ENCODE measurements around the gene DSCAML1.

The DSCAML1 gene

DNA sequence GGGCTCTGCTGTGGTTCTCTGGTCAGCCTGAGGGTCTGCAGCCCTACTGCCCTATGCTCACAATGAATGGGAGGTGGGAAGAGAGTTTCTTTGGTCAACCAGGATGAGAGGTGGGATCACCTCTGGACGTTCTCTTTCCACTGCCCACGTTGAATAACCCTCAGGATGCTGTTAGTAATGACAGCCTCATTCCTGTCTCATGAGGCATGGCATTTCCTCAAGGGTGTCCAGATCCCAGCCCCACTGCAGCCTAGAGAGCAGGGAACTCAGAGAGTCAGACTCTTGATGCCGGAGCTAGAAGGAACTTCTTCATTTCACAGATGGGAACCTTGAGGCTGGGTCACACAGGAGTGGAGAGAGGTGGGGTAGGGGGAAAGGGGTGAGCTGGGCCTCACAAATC is 273.3 kb downstream of the DSCAML1 start:
- CTCF ChIA-PET, result no interaction called here
- no peak overlapping the region for H3K4me3 ChIP-seq (ENCODE audit: low read depth, low read length)
- TF ChIP-seq, protein P1, sequence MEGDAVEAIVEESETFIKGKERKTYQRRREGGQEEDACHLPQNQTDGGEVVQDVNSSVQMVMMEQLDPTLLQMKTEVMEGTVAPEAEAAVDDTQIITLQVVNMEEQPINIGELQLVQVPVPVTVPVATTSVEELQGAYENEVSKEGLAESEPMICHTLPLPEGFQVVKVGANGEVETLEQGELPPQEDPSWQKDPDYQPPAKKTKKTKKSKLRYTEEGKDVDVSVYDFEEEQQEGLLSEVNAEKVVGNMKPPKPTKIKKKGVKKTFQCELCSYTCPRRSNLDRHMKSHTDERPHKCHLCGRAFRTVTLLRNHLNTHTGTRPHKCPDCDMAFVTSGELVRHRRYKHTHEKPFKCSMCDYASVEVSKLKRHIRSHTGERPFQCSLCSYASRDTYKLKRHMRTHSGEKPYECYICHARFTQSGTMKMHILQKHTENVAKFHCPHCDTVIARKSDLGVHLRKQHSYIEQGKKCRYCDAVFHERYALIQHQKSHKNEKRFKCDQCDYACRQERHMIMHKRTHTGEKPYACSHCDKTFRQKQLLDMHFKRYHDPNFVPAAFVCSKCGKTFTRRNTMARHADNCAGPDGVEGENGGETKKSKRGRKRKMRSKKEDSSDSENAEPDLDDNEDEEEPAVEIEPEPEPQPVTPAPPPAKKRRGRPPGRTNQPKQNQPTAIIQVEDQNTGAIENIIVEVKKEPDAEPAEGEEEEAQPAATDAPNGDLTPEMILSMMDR (IDR thresholded peaks at IDR 0.05; ENCODE audit: insufficient read depth, low read length, missing control alignments), result no peak
- DNase-seq (ENCODE audit: low read depth, low spot score), result no peak
- POLR2A ChIA-PET, result no interaction called here

DNA sequence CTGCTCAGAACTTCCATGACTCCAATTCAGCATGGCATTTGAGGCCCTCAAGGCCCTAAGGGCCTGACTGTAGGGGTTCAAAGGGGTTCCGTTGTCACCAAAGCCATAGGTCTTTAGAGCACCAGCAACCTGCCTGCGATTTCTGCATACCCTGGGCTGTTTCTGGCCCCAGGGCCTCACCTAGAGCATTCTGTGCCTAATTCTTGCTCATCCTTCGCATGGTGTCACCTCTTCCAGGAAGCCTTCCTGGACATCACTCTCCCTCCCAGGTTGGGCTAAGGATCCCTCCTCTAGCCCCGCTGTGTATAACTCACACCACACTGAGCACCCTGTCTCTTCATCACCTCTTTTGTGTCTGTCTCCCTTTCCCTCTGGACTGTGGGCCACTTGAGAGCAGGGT is 275.0 kb downstream of the DSCAML1 start:
- POLR2A ChIA-PET, result no interaction called here
- H3K4me3 ChIP-seq (ENCODE audit: low read depth, low read length), result no peak overlapping the region
- no peak for DNase-seq (ENCODE audit: low read depth, low spot score)
- CTCF ChIA-PET, result no interaction called here
- TF ChIP-seq, protein P1 (IDR thresholded peaks at IDR 0.05; ENCODE audit: insufficient read depth, low read length, missing control alignments), result no peak

DNA sequence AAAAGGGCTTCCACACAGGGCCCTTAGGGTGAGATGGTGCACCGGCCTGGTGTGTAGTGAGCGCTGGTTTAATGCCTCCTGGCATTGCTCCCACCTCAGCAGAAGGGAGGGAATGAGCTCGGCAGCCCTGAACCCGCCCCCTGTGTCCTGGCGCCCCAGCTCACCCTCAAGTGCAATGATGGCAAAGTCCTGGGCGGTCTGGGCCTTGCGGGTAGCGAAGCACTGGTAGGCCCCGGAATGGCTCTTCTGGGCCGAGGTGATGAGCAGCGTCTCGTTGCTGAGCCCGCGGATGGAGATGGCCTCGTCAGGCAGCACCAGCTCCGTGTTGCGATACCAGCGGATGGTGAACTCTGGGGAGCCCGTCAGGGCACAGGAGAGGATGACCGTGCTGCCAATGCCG is 276.1 kb downstream of the DSCAML1 start:
- ChIA-PET CTCF (no interaction called here), POLR2A (no interaction called here)
- no peak for DNase-seq (ENCODE audit: low read depth, low spot score)
- TF ChIP-seq, protein P1 (IDR thresholded peaks at IDR 0.05; ENCODE audit: insufficient read depth, low read length, missing control alignments), result no peak
- H3K4me3 ChIP-seq (ENCODE audit: low read depth, low read length), result no peak overlapping the region

DNA sequence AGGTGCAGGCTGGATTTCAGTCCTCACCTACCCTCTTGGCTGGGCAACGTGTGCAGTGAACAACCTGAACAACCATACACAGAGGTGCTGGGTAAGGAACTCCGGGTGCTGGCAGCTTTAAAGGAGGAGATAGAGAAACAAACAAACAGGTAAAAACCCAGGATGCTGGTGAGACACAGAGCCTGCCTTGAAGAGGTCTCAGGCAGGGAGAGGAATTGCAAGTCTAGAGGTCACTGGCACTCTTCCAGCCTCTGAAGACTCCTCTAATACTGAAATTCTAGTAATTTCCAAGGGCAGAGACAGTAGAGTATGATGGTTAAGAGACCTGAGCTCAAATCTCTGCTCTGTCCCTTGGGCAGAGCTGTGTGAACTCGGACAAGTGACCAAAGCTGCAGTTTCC is 276.8 kb downstream of the DSCAML1 start:
- DNase-seq (ENCODE audit: low read depth, low spot score), result no peak
- ChIA-PET POLR2A (no interaction called here), CTCF (no interaction called here)
- no peak overlapping the region for H3K4me3 ChIP-seq (ENCODE audit: low read depth, low read length)
- TF ChIP-seq, protein P1 (IDR thresholded peaks at IDR 0.05; ENCODE audit: insufficient read depth, low read length, missing control alignments), result no peak

DNA sequence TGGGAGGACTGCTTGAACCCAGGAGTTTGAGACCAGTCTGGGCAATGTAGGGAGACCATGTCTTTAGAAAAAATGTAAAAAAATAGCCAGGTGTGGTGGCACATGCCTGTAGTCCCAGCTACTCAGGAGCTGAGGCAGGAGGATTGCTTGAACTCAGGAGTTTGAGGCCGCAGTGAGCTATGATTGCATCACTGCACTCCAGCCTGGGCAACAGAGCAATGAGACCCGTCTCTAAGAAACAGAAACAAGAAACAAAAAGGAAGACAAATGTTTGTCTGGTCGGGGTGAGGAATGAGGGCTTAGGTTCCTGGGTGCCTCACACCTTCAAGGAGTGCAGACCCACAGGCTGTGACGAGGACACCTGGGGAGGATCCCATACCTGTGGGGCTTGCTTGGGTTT is 277.4 kb downstream of the DSCAML1 start:
- POLR2A ChIA-PET, result no interaction called here
- H3K4me3 ChIP-seq (ENCODE audit: low read depth, low read length), result no peak overlapping the region
- no peak for DNase-seq (ENCODE audit: low read depth, low spot score)
- CTCF ChIA-PET, result no interaction called here
- TF ChIP-seq, protein P1 (IDR thresholded peaks at IDR 0.05; ENCODE audit: insufficient read depth, low read length, missing control alignments), result no peak

DNA sequence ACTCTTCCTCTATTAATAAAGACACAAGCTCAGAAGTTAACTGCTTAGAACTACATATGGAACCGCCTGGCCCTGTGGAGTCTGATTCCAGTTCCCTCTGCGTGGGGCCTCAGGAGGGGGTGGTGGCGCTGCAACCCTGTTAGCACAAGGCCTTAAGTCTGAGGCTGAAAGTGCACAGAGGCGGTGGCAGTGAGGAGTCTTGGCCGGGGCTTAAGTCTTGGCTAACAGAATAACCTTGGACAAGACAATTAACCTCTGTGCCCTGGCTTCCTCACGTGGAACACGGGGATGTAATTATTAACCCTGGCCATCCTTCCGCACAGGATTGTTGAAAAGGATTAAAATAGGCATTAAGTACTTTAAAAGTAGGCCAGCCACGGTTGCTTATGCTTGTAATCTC is 277.8 kb downstream of the DSCAML1 start:
- CTCF ChIA-PET, result no interaction called here
- TF ChIP-seq, protein P1 (IDR thresholded peaks at IDR 0.05; ENCODE audit: insufficient read depth, low read length, missing control alignments), result no peak
- H3K4me3 ChIP-seq (ENCODE audit: low read depth, low read length), result no peak overlapping the region
- POLR2A ChIA-PET, result no interaction called here
- DNase-seq (ENCODE audit: low read depth, low spot score), result no peak
